HG03064 (cell line): ENCODE results near the gene SYCN.

Experiments
- ATAC-seq: cut with Tn5 transposase; IDR thresholded peaks from one replicate; pipeline ENCODE4 v1.9.1; 2021; ENCODE audit warnings: low read depth; ENCODE audit not compliant: unreplicated experiment

The SYCN gene

GRCh38 chr19:39173502-39173991, 30.5 kb downstream of the SYCN start:
- no peak for ATAC-seq

GRCh38 chr19:39172700-39173501, 31.2 kb downstream of the SYCN start:
- no peak for ATAC-seq

- ATAC-seq: no peak
Measured at GRCh38 chr19:39171479-39172465, 32.3 kb downstream of the SYCN start.

GRCh38 chr19:39170386-39171231, 33.5 kb downstream of the SYCN start:
- no peak for ATAC-seq

GRCh38 chr19:39169143-39169810, 34.8 kb downstream of the SYCN start:
- no peak for ATAC-seq

GRCh38 chr19:39168258-39169142, 35.6 kb downstream of the SYCN start:
- no peak for ATAC-seq

- no peak for ATAC-seq
Measured at GRCh38 chr19:39167461-39168257, 36.4 kb downstream of the SYCN start.

GRCh38 chr19:39166571-39167391, 37.3 kb downstream of the SYCN start:
- ATAC-seq: no peak

- ATAC-seq: no peak
Measured at GRCh38 chr19:39165857-39166256, 38.2 kb downstream of the SYCN start.

- ATAC-seq: no peak
Measured at GRCh38 chr19:39164289-39164688, 39.8 kb downstream of the SYCN start.

- ATAC-seq: no peak
Measured at GRCh38 chr19:39163621-39164020, 40.4 kb downstream of the SYCN start.

- no peak for ATAC-seq
Measured at GRCh38 chr19:39162441-39163043, 41.5 kb downstream of the SYCN start.

- ATAC-seq: no peak
Measured at GRCh38 chr19:39160889-39161672, 43.0 kb downstream of the SYCN start.

- ATAC-seq: no peak
Measured at GRCh38 chr19:39160523-39160861, 43.6 kb downstream of the SYCN start.

- ATAC-seq: no peak
Measured at GRCh38 chr19:39158646-39159260, 45.3 kb downstream of the SYCN start.

- no peak for ATAC-seq
Measured at GRCh38 chr19:39157997-39158389, 46.1 kb downstream of the SYCN start.
